NCI-H1048 (cell line): ENCODE measurements around the gene XAF1.
"Not testable (repeated sequence)": the region's sequence is repeated elsewhere in the genome, so short reads cannot be mapped to it uniquely, and the experiment has no call there.

Experiments used
- DNase-seq: peaks from one replicate; lab custom pipeline; 2025; lab: John Stamatoyannopoulos, UW

XAF1 gene

GRCh38 chr17:6755731-6756184, at the start of gene XAF1:
Gene XAF1, plus strand, starts transcription at chr17:6756046. Its CDS starts 33 bp downstream, at chr17:6756079.
- DNase-seq, result no peak

GRCh38 chr17:6706499-6706898, 49.3 kb upstream of the XAF1 start:
- no peak for DNase-seq

GRCh38 chr17:6706996-6707395, 48.9 kb upstream of the XAF1 start:
- no peak for DNase-seq

GRCh38 chr17:6708357-6708961, 47.4 kb upstream of the XAF1 start:
- no peak for DNase-seq

- no peak for DNase-seq
Measured at GRCh38 chr17:6710317-6710716, 45.5 kb upstream of the XAF1 start.

GRCh38 chr17:6711081-6711674, 44.7 kb upstream of the XAF1 start:
- DNase-seq, result no peak

- no peak for DNase-seq
Measured at GRCh38 chr17:6711681-6712057, 44.2 kb upstream of the XAF1 start.

- DNase-seq, result no peak
Measured at GRCh38 chr17:6712058-6712853, 43.6 kb upstream of the XAF1 start.

GRCh38 chr17:6712854-6713129, 43.1 kb upstream of the XAF1 start:
- DNase-seq, result no peak

- DNase-seq, result no peak
Measured at GRCh38 chr17:6713130-6713917, 42.5 kb upstream of the XAF1 start, which contains the start of gene SLC13A5. Gene SLC13A5, minus strand, starts transcription at chr17:6713369. Its CDS starts 36 bp downstream, at chr17:6713333.

GRCh38 chr17:6713918-6714271, 42.0 kb upstream of the XAF1 start:
- no peak for DNase-seq

- no peak for DNase-seq
Measured at GRCh38 chr17:6714315-6714874, 41.5 kb upstream of the XAF1 start.

GRCh38 chr17:6716736-6717135, 39.1 kb upstream of the XAF1 start:
- DNase-seq, result no peak

- no peak for DNase-seq
Measured at GRCh38 chr17:6721744-6722143, 34.1 kb upstream of the XAF1 start.

- DNase-seq, result no peak
Measured at GRCh38 chr17:6724009-6724408, 31.8 kb upstream of the XAF1 start.

- no peak for DNase-seq
Measured at GRCh38 chr17:6729531-6729930, 26.3 kb upstream of the XAF1 start.

- not testable (repeated sequence) for DNase-seq
Measured at GRCh38 chr17:6746665-6747064, 9.2 kb upstream of the XAF1 start.

GRCh38 chr17:6748617-6749016, 7.2 kb upstream of the XAF1 start:
- no peak for DNase-seq

GRCh38 chr17:6749519-6749918, 6.3 kb upstream of the XAF1 start:
- no peak for DNase-seq

- DNase-seq, result no peak
Measured at GRCh38 chr17:6752068-6752909, 3.6 kb upstream of the XAF1 start.

- no peak for DNase-seq
Measured at GRCh38 chr17:6753006-6753445, 2.8 kb upstream of the XAF1 start.
